ENCODE measurements around the gene RCN1.
"Not testable (repeated sequence)": the region's sequence is repeated elsewhere in the genome, so short reads cannot be mapped to it uniquely, and the experiment has no call there.

Gene RCN1

GRCh38 chr11:32090545-32091370 lies at the start of gene RCN1:
Gene RCN1 (plus strand): TSS chr11:32091074. CDS start chr11:32091197, 123 bp downstream.
- peak in 1 of 2 donors; percentile 40 for DNase-seq (ENCODE audit: low read depth in 1 of 2, low spot score in 1 of 2)

- DNase-seq (ENCODE audit: low read depth in 1 of 2, low spot score in 1 of 2): no peak
Measured at GRCh38 chr11:32043737-32044136, 47.1 kb upstream of the RCN1 start.

- DNase-seq (ENCODE audit: low read depth in 1 of 2, low spot score in 1 of 2): no peak
Measured at GRCh38 chr11:32044158-32044863, 46.6 kb upstream of the RCN1 start.

- DNase-seq (ENCODE audit: low read depth in 1 of 2, low spot score in 1 of 2): no peak
Measured at GRCh38 chr11:32045456-32045855, 45.4 kb upstream of the RCN1 start.

- DNase-seq (ENCODE audit: low read depth in 1 of 2, low spot score in 1 of 2): no peak
Measured at GRCh38 chr11:32050264-32050663, 40.6 kb upstream of the RCN1 start.

GRCh38 chr11:32052215-32052614 lies 38.7 kb upstream of the RCN1 start:
- DNase-seq (ENCODE audit: low read depth in 1 of 2, low spot score in 1 of 2): peak; percentile 12 to 20

GRCh38 chr11:32053151-32053888 lies 37.6 kb upstream of the RCN1 start:
- DNase-seq (ENCODE audit: low read depth in 1 of 2, low spot score in 1 of 2): no peak

- DNase-seq (ENCODE audit: low read depth in 1 of 2, low spot score in 1 of 2): no peak
Measured at GRCh38 chr11:32055861-32056260, 35.0 kb upstream of the RCN1 start.

- no peak for DNase-seq (ENCODE audit: low read depth in 1 of 2, low spot score in 1 of 2)
Measured at GRCh38 chr11:32056438-32056837, 34.4 kb upstream of the RCN1 start.

GRCh38 chr11:32059686-32060462 lies 31.0 kb upstream of the RCN1 start:
- DNase-seq (ENCODE audit: low read depth in 1 of 2, low spot score in 1 of 2): no peak

- DNase-seq (ENCODE audit: low read depth in 1 of 2, low spot score in 1 of 2): no peak
Measured at GRCh38 chr11:32062540-32062939, 28.3 kb upstream of the RCN1 start.

- not testable (repeated sequence) for DNase-seq (ENCODE audit: low read depth in 1 of 2, low spot score in 1 of 2)
Measured at GRCh38 chr11:32063031-32063430, 27.8 kb upstream of the RCN1 start.

GRCh38 chr11:32065865-32066629 lies 24.8 kb upstream of the RCN1 start:
- DNase-seq (ENCODE audit: low read depth in 1 of 2, low spot score in 1 of 2): no peak

- no peak for DNase-seq (ENCODE audit: low read depth in 1 of 2, low spot score in 1 of 2)
Measured at GRCh38 chr11:32068134-32068870, 22.6 kb upstream of the RCN1 start.

- no peak for DNase-seq (ENCODE audit: low read depth in 1 of 2, low spot score in 1 of 2)
Measured at GRCh38 chr11:32069361-32070058, 21.4 kb upstream of the RCN1 start.

- DNase-seq (ENCODE audit: low read depth in 1 of 2, low spot score in 1 of 2): no peak
Measured at GRCh38 chr11:32070692-32071091, 20.2 kb upstream of the RCN1 start.

- DNase-seq (ENCODE audit: low read depth in 1 of 2, low spot score in 1 of 2): no peak
Measured at GRCh38 chr11:32071811-32072210, 19.1 kb upstream of the RCN1 start.

GRCh38 chr11:32072872-32073643 lies 17.8 kb upstream of the RCN1 start:
- DNase-seq (ENCODE audit: low read depth in 1 of 2, low spot score in 1 of 2): no peak
